GM19035 (cell line): Measurements from ENCODE around the gene KNOP1.
"Not testable (repeated sequence)": the region's sequence is repeated elsewhere in the genome, so short reads cannot be mapped to it uniquely, and the experiment has no call there.

Source experiments
- ATAC-seq: cut with Tn5 transposase; IDR thresholded peaks from one replicate; pipeline ENCODE4 v1.9.1; 2021; ENCODE audit not compliant: unreplicated experiment

KNOP1 gene

DNA sequence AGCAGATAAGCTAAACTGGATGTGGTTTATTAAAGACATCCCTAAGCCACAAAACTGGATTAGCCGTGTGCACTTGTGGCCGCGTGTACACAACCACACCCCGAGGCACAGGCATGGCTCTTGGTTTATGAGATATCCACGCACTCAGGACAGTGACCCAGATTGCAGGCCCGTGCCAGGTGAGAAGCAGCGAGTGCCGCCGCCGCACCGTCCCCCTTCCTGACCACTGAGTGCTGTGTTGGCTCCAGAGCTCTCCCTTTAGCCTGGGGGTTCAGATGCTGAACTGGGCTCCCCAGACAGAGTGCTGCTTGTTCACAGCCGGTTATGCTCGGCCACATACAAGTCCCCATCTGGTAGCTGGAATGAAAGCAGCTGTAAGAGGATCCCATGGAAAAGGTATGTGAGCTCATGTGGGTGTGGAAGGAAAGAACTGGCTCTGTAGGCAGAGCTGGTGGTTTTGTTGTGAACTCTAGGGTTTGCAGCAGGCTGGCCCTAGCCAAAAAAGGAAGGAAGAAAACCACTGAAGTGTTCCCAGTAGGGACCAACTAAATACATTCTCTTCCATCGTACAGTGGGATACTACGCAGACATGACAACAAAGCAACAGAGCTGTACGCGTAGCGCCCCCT is 29.5 kb downstream of the KNOP1 start:
- no peak for ATAC-seq

DNA sequence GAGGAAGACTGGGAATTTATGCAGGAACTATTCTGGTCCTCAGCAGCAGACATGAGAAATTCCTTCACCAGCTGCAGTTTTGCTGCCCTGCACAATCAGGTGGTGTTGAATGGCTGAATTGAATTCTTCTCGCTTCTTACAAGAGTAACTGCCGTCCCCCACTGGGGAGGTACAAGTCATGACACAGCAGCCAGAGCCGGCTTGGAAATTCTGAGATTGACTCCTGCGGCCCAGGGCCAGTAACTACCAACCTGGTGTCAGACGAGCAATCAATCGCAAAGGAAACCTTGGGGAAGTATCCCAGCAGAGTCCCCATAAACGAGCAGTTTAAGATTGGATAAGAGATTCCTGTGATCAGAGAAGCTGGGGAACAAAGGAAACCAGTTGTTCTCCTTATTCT is 30.7 kb downstream of the KNOP1 start:
- ATAC-seq = no peak

DNA sequence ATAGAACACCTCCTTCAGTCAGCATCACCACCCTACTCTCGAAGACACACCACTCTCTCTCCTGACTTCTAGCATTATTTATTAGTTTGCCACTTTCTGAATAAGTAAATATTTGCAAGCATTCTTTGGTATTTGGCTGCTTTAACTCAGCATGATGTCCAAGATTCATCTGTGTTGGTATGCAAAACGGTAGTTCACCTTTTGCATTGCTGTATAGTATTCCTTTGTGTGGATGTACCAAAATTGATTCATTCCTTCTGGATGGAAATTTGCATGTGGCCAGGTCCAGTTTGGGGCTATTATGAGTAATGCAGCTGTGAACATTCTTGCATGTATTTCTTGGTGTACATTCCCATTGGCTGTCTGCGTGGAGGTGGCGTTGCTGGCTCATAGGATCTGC is 32.9 kb downstream of the KNOP1 start:
- no peak for ATAC-seq

GRCh38 chr16:19683453-19684236 is 34.4 kb downstream of the KNOP1 start:
- no peak for ATAC-seq

DNA sequence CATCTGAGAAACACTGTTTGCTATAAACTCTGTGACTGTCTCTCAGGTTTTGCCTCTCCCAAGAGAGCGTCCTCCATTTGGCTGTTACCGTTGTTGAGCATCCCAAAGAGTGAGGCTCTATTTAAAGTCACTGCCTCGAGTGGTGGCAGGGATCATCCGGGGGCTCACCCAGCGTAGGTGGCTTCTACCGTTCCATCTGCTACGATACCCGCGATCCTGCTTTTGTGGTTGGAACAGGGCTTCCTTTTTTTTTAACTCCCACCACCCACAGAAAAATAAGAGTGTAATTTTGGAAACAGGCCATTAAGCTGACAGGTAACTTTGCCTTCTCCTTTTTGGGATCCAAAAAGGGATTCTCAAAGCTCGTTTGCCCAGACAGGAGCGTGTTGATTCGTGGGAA is 36.4 kb downstream of the KNOP1 start:
- ATAC-seq = no peak

GRCh38 chr16:19680881-19681340 is 37.1 kb downstream of the KNOP1 start:
- ATAC-seq = no peak

DNA sequence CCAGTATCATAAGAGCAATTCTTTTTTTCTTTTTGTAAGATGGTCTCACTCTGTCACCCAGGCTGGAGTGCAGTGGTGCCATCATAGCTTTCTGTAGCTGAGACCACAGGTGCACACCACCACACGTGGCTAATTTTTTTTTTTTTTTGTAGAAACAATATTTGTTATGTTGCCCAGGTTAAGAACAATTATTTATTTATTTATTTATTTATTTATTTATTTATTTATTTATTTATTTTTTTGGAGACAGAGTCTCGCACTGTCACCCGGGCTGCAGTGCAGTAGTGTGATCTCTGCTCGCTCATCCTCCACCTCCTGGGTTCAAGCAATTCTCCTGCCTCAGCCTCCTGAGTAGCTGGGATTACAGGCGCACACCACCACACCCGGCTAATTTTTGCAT is 38.7 kb downstream of the KNOP1 start:
- ATAC-seq = not testable (repeated sequence)

DNA sequence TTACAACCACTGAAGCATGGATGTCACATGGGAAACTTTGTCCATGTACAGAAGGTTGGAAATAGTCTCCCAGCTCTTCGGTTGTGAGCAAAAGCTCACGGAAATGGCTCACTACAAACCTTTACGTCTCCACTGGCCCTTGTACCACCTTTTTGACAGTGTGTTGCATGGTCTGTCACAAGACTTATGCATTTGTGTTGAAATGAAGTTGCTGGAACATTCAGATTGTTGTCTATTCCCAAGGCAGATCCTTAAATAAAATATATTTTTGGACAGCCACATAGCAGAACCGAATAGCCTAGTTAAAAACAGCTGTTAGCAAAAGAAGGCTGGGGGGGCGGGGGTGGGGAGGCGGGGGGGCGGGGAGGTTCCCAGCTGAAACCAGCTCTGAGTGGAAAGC is 39.2 kb downstream of the KNOP1 start:
- ATAC-seq = no peak

DNA sequence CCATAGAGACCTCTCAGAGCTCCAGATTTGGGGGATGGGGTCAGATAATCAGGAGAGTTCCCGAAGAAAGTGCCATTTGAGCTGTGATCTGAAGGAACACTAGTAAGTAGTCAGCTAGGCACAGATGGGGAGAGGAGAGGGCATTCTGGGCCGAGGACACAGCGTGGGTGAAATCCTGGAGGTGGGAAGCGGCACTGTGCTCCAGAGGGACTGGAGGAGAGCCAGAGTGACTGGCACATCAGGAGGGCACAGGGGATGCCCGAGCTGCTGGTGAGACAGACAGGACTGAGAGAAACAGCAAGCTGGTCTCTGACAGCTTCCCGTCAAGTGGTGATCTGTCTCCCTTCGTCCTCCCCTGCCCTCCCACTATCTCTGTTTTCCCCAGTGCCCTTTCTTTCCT is 40.6 kb downstream of the KNOP1 start:
- ATAC-seq = no peak

- no peak for ATAC-seq
Observed at GRCh38 chr16:19674485-19674884, 43.5 kb downstream of the KNOP1 start.

DNA sequence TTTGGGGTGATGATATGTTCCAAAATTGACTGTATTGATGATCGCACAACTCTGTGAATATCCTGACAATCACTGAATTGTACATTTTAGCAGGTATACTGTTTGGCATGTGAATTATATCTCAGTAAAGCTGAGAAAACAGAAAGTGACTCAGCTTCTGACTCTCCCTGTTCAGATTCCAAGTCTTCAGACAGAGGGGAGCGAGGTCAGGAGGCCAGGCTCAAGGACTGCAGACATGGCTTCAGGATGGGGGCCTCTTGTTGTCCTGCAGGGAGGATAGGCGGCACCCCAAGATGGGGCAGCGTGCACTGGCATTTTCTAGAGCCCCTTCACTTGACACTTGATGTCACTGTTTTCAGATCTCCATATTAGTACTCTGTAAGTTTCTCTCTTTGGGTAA is 45.6 kb downstream of the KNOP1 start:
- ATAC-seq = no peak

DNA sequence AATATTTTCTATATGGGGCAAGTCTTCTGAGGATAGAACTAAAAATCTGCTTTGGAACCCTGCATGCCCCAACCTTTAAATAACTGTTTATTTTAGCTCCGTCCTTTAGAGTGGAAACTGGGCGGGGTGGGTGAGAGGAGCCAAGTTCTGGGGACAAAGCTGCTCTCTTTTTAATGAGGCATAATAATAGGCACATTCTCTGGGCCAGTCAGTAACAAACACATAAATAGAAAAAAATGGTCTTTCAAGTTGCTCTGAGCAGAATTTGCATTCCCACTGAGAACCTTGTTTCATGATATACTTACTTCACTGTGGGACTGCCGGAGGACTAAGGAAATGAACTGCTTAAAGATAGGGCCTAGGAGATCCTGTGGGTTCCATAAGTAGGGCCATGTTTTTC is 51.5 kb downstream of the KNOP1 start:
- no peak for ATAC-seq

GRCh38 chr16:19665313-19665712 is 52.7 kb downstream of the KNOP1 start:
- not testable (repeated sequence) for ATAC-seq

GRCh38 chr16:19664166-19664565 is 53.9 kb downstream of the KNOP1 start:
- no peak for ATAC-seq

- no peak for ATAC-seq
Observed at GRCh38 chr16:19662351-19662750, 55.7 kb downstream of the KNOP1 start.

DNA sequence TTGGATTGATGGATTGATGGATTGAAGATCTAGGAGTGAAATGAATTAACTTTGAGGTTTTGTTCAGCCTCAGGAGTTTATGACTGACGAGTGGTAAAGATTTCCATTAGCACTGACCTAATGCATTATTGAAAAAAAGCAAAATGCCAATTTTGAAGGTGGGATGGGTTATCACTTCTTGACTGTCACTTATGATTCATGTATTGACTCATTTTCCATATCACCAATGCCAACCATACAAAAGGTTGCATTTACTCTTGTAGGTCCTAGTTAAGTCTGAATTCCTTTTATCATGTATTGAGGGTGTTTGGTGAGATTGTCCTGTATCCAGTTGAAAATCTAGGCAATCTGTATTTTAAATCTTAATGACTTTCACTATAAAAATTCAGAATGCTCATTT is 57.6 kb downstream of the KNOP1 start:
- no peak for ATAC-seq

- no peak for ATAC-seq
Observed at GRCh38 chr16:19659554-19659953, 58.5 kb downstream of the KNOP1 start.

- ATAC-seq = no peak
Observed at GRCh38 chr16:19657831-19658230, 60.2 kb downstream of the KNOP1 start.

- ATAC-seq = no peak
Observed at GRCh38 chr16:19655242-19655777, 62.7 kb downstream of the KNOP1 start.

DNA sequence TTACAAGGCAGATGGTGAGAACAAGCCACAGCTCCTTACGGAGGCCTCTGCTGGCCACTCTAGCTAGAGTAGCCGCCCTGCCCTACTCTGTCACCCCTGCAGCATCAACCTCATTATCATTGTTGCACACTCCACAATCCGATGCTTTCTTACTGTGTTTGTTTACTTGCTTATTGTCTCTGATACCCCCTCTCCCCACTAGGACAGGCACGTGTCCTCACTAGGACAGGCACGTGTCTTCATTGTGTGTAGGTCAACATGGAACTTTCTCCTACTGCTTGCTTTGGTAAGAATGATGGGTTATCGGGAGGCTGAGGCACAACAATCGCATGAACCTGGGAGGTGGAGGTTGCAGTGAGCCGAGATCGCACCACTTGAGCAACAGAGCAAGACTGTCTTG is 63.9 kb downstream of the KNOP1 start:
- ATAC-seq = no peak
